IMR-90 (cell line): ENCODE measurements around the gene PLCD1. TPM values are rescaled to one million over a fixed set of nuclear protein-coding genes. Genes with fewer than 3 reads are reported as not detected.

ENCODE experiments used
- ATAC-seq: fragments of 200-7000 bp; cut with Tn5 transposase; 2 replicates; pipeline ENCODE4 v1.9.1; 2020; ENCODE audit warnings: low read depth, mild to moderate bottlenecking, moderate library complexity
- BruUV-seq: library from RNA; stranded (reverse); fragments of 400-500 nt; replicated peaks from 2 replicates; lab custom pipeline; 2021; lab: Mats Ljungman, UMichigan
- CTCF ChIA-PET: fragments of 300-600 bp; formaldehyde crosslinking; extraction: SDS; loops from one replicate; lab custom pipeline; 2021; ENCODE audit warnings: antibody characterized with exemption; lab: Yijun Ruan, JAX
- POLR2A ChIA-PET: fragments of 300-600 bp; sonication (Branson Sonifier 250); formaldehyde crosslinking; loops from one replicate; lab custom pipeline; 2022; ENCODE audit warnings: antibody characterized with exemption; ENCODE audit not compliant: unreplicated experiment; lab: Charles Lee
- DNase-seq: peaks from one replicate; pipeline ENCODE4 v3.0.0; 2013
- H2AFZ ChIP-seq: replicated peaks from 2 replicates; pipeline ENCODE3; 2013; ENCODE audit warnings: low read length, mild to moderate bottlenecking; ENCODE audit not compliant: poor library complexity
- H2AK5ac ChIP-seq: 2 replicates; pipeline ENCODE4 v1.6.1; 2013; ENCODE audit warnings: low read depth, low read length, inconsistent platforms
- H2AK9ac ChIP-seq: replicated peaks from 2 replicates; pipeline ENCODE3; 2013; ENCODE audit warnings: mild to moderate bottlenecking, low read depth, low read length, moderate library complexity; ENCODE audit not compliant: poor library complexity
- H2BK120ac ChIP-seq: 2 replicates; pipeline ENCODE4 v1.6.1; 2013; ENCODE audit warnings: low read depth, low read length, inconsistent platforms
- H2BK15ac ChIP-seq: 3 replicates; pipeline ENCODE4 v1.6.1; 2013; ENCODE audit warnings: low read depth, low read length, inconsistent platforms
- H2BK20ac ChIP-seq: 2 replicates; pipeline ENCODE4 v1.6.1; 2013; ENCODE audit warnings: low read depth, mild to moderate bottlenecking, inconsistent platforms, low read length, moderate library complexity
- H2BK5ac ChIP-seq: 2 replicates; pipeline ENCODE4 v1.6.1; 2013; ENCODE audit warnings: mild to moderate bottlenecking, low read depth, low read length, inconsistent platforms; ENCODE audit not compliant: poor library complexity, severe bottlenecking
- H3K14ac ChIP-seq: replicated peaks from 2 replicates; pipeline ENCODE4 v1.6.1; 2013; ENCODE audit warnings: low read depth, low read length, inconsistent platforms
- H3K18ac ChIP-seq: 2 replicates; pipeline ENCODE4 v1.6.1; 2013; ENCODE audit warnings: low read depth, low read length, control low read depth
- H3K23ac ChIP-seq: 2 replicates; pipeline ENCODE4 v1.6.1; 2013; ENCODE audit warnings: low read depth, low read length, inconsistent platforms
- H3K27ac ChIP-seq: 2 replicates; pipeline ENCODE4 v1.5.1; 2013; ENCODE audit warnings: mild to moderate bottlenecking, control low read depth, low read length; ENCODE audit not compliant: insufficient read depth
- H3K27me3 ChIP-seq: 2 replicates; pipeline ENCODE4 v1.6.1; 2013; ENCODE audit warnings: low read length; ENCODE audit not compliant: control insufficient read depth, insufficient read depth
- H3K36me3 ChIP-seq: 2 replicates; pipeline ENCODE4 v1.6.1; 2013; ENCODE audit warnings: low read length, mixed read lengths; ENCODE audit not compliant: control insufficient read depth, insufficient read depth
- H3K4ac ChIP-seq: 2 replicates; pipeline ENCODE4 v1.6.1; 2013; ENCODE audit warnings: low read depth, low read length, inconsistent platforms
- H3K4me1 ChIP-seq: 2 replicates; pipeline ENCODE4 v1.6.1; 2013; ENCODE audit warnings: low read length, mixed read lengths; ENCODE audit not compliant: control insufficient read depth, insufficient read depth
- H3K4me2 ChIP-seq: 2 replicates; pipeline ENCODE4 v1.6.1; 2013; ENCODE audit warnings: low read depth, mild to moderate bottlenecking, control low read depth, low read length, moderate library complexity
- H3K4me3 ChIP-seq: 2 replicates; pipeline ENCODE4 v1.5.1; 2013; ENCODE audit warnings: low read depth, mild to moderate bottlenecking, control low read depth, low read length, moderate library complexity; ENCODE audit not compliant: insufficient read depth
- H3K56ac ChIP-seq: 2 replicates; pipeline ENCODE4 v1.6.1; 2013; ENCODE audit warnings: low read length, inconsistent platforms; ENCODE audit not compliant: insufficient read depth; ENCODE audit errors: extremely low read depth
- H3K79me1 ChIP-seq, 2 experiments: 2 replicates each; pipeline ENCODE4 v1.6.1; 2013; ENCODE audit warnings: low read length in 2 of 2, inconsistent platforms in 1 of 2, low read depth in 1 of 2
- H3K9ac ChIP-seq: 2 replicates; pipeline ENCODE4 v1.6.1; 2013; ENCODE audit warnings: low read depth, low read length, control low read depth
- H3K9me1 ChIP-seq: 2 replicates; pipeline ENCODE4 v1.6.1; 2013; ENCODE audit warnings: low read length, inconsistent platforms; ENCODE audit not compliant: insufficient read depth
- H3K9me3 ChIP-seq: 2 replicates; pipeline ENCODE4 v1.6.1; 2013; ENCODE audit warnings: low read length; ENCODE audit not compliant: control insufficient read depth, insufficient read depth
- H4K20me1 ChIP-seq: 2 replicates; pipeline ENCODE4 v1.6.1; 2013; ENCODE audit warnings: low read length, inconsistent platforms; ENCODE audit not compliant: insufficient read depth
- H4K5ac ChIP-seq: 2 replicates; pipeline ENCODE4 v1.6.1; 2013; ENCODE audit warnings: mild to moderate bottlenecking, low read depth, low read length, control low read depth
- H4K8ac ChIP-seq, 2 experiments: 2 replicates each; pipeline ENCODE4 v1.6.1; 2013; ENCODE audit warnings: low read depth in 2 of 2, low read length in 2 of 2, control low read depth in 1 of 2, inconsistent platforms in 1 of 2
- H4K91ac ChIP-seq: 2 replicates; pipeline ENCODE4 v1.6.1; 2013; ENCODE audit warnings: low read depth, low read length, inconsistent platforms; ENCODE audit not compliant: insufficient read depth
- BHLHE40 ChIP-seq: fragments of 150-350 bp; IDR thresholded peaks from 2 replicates; pipeline ENCODE4 v1.6.1; 2016; ENCODE audit warnings: mild to moderate bottlenecking, low read depth, low read length
- CHD1 ChIP-seq: IDR thresholded peaks from 2 replicates; pipeline ENCODE4 v1.6.1; 2012; ENCODE audit warnings: low read depth, low read length, improper control_type of control experiment
- FOS ChIP-seq: fragments of 150-350 bp; IDR thresholded peaks from 2 replicates; pipeline ENCODE4 v1.6.1; 2016; ENCODE audit warnings: low read depth, low read length
- MAFK ChIP-seq: IDR thresholded peaks from 2 replicates; pipeline ENCODE4 v1.6.1; 2012; ENCODE audit warnings: low read depth, low read length, improper control_type of control experiment
- MAZ ChIP-seq: IDR thresholded peaks from 2 replicates; pipeline ENCODE4 v1.6.1; 2012; ENCODE audit warnings: low read depth, mild to moderate bottlenecking, low read length, improper control_type of control experiment, moderate library complexity, borderline replicate concordance
- NFE2L2 ChIP-seq: fragments of 150-350 bp; IDR thresholded peaks from 2 replicates; pipeline ENCODE4 v1.6.1; 2016; ENCODE audit warnings: low read depth, mild to moderate bottlenecking, low read length
- POLR2A ChIP-seq: IDR thresholded peaks from 2 replicates; pipeline ENCODE4 v1.6.1; 2012; ENCODE audit warnings: mild to moderate bottlenecking, low read depth, low read length
- RAD21 ChIP-seq: IDR thresholded peaks from 2 replicates; pipeline ENCODE4 v1.6.1; 2012; ENCODE audit warnings: low read length, improper control_type of control experiment
- RCOR1 ChIP-seq: IDR thresholded peaks from 2 replicates; pipeline ENCODE4 v1.6.1; 2012; ENCODE audit warnings: mild to moderate bottlenecking, low read length, improper control_type of control experiment; ENCODE audit not compliant: insufficient replicate concordance
- WGBS, 2 experiments: methylation state at CpG; one replicate each; pipeline versions ENCODE4 v1.1.5 to v1.1.7; 2013; ENCODE audit warnings: missing lambda C conversion rate in 2 of 2; ENCODE audit not compliant: insufficient read length in 1 of 2; ENCODE audit errors: extremely low coverage in 2 of 2; 5-methylcytosine and 5-hydroxymethylcytosine counted together
- dilution Hi-C: fragments of 300-500 bp; cut with HindIII; formaldehyde crosslinking; loops from one replicate; pipeline ENCODE4 v1.14.3; 2018; ENCODE audit warnings: low sequenced_read_pairs; ENCODE audit not compliant: unreplicated experiment
- in situ Hi-C: fragments of 300-500 bp; cut with MboI; formaldehyde crosslinking; loops from 3 replicates; pipeline ENCODE4 v1.14.3; 2019; ENCODE audit warnings: low sequenced_read_pairs, inconsistent platforms, mixed read lengths
- intact Hi-C: fragments of 100-400 bp; cut with micrococcal nuclease; formaldehyde crosslinking; loops from 2 replicates; pipeline ENCODE4 v1.10.0; 2022
- polyA plus RNA-seq, 3 experiments: library from polyadenylated mRNA; depleted of rRNA; stranded (reverse); fragments of >200 nt; gene quantifications; 2 replicates each; pipeline ENCODE4 v1.2.3, GENCODE V29; 2012; ENCODE audit warnings: low replicate concordance in 1 of 3
- total RNA-seq: library from RNA; depleted of rRNA; stranded (reverse); fragments of >200 nt; gene quantifications from 2 replicates; pipeline ENCODE4 v1.2.3, GENCODE V29; 2012
- TF ChIP-seq, protein P1 (sequence below): fragments of 150-350 bp; IDR thresholded peaks from 2 replicates; pipeline ENCODE4 v1.6.1; 2016; ENCODE audit warnings: low read depth, mild to moderate bottlenecking, low read length, moderate library complexity, borderline replicate concordance
- TF ChIP-seq, protein P2 (sequence below): fragments of 150-350 bp; IDR thresholded peaks from 2 replicates; pipeline ENCODE4 v1.6.1; 2017; ENCODE audit warnings: mild to moderate bottlenecking, antibody characterized with exemption, low read length, low read depth

The PLCD1 gene
- total and polyA plus RNA-seq, 2 of the 4 experiments (the other 2 are of a cell fraction) = 14.9 to 16.3 TPM

DNA sequence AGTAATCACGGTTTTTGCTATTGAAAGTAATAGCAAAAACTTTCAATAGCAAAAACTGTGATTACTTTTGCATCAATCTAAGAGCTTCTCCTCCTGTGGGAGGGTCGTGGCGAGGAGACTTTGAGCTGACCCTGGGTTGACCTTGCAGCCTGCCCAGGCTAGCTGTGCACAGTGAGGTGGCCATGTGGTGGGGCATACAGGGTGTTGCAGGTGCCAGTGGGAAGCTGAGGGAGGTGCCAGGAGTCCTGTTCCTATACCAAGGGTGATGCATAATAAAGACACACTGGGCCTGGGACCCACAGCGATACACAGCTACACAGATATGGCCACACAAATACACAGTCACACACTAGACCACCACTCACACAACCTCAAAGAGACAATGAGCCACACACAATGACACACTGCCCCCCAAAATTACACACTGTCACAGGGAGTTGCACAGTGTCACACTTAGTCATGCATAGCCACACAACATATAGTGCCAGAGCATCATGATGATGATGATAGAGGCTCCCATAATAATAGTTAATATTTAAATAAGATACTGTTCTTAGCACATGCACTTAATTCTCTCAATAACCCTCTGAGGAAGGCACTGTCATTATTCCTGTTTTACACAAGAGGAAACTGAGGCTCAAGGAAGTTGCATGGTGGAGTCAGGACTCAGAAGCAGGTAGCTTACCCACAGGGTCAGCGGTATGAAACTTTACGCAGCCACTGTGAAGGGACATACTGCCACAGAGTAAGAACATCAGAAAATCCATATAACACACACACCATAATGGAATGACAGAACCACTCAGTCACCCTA is 6.3 kb downstream of the PLCD1 start (continued):
- TF ChIP-seq BHLHE40 (no peak), RAD21 (no peak)

DNA sequence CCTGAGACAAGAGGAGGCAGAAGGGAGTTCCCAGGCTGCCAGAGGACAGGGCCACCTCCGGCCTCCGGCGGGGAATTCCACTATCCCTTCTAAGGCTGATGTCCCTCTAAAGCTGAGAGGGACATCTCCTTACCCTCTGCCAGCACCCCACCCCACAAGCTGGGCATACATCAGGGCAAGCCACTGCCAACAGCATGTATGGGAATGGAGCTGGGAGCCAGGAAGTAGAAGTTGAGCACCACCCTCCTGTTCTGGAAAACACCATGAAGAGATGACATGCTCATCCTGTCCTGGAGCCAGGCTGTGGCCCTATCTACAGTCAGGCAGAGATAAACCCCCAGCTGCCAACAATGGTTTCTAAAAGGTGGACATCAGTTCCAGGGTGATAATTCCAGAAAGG is 7.1 kb downstream of the PLCD1 start:
- no CpG with 5 or more reads among the region's 3 CpGs for WGBS, 2 experiments
- Histone ChIP-seq H3K36me3 (peaks cover 10% of the 10 kb centered on the region; the same call in 1 of the 2 replicates), H3K4me3 (no peak overlapping the region), H2AK5ac (no peak overlapping the region), H3K27ac (no peak overlapping the region), H2BK15ac (no peak overlapping the region), H2AFZ (no peak overlapping the region), H3K9ac (no peak overlapping the region), H3K14ac (no peak overlapping the region), H3K27me3 (no peaks in the 10 kb centered on the region), H3K9me3 (no peaks in the 10 kb centered on the region), H2BK20ac (no peak overlapping the region), H4K5ac (no peak overlapping the region), H2BK120ac (no peak overlapping the region), H4K91ac (no peak overlapping the region), H3K4ac (no peak overlapping the region; the same call in 1 of the 2 replicates), H4K20me1 (no peaks in the 10 kb centered on the region; the same call in none of the 2 replicates), H2AK9ac (no peak overlapping the region), H3K56ac (no peak overlapping the region), H3K79me1 (peaks cover 0 to 25% of the 10 kb centered on the region in 2 experiments; a peak in 3 of 4 replicates), H3K23ac (no peak overlapping the region), H3K18ac (no peak overlapping the region), H3K4me2 (no peak overlapping the region), H4K8ac (no peak overlapping the region), H3K9me1 (peaks cover 18% of the 10 kb centered on the region), H3K4me1 (peaks cover 2% of the 10 kb centered on the region; the same call in 1 of the 2 replicates), H2BK5ac (no peak overlapping the region)
- DNase-seq (no peak), ATAC-seq (no peak)
- TF ChIP-seq POLR2A (no peak), BHLHE40 (no peak), CHD1 (no peak), MAZ (no peak), FOS (no peak), NFE2L2 (no peak), MAFK (no peak), RCOR1 (no peak)
- TF ChIP-seq, protein P1, sequence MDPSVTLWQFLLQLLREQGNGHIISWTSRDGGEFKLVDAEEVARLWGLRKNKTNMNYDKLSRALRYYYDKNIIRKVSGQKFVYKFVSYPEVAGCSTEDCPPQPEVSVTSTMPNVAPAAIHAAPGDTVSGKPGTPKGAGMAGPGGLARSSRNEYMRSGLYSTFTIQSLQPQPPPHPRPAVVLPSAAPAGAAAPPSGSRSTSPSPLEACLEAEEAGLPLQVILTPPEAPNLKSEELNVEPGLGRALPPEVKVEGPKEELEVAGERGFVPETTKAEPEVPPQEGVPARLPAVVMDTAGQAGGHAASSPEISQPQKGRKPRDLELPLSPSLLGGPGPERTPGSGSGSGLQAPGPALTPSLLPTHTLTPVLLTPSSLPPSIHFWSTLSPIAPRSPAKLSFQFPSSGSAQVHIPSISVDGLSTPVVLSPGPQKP = no peak
- TF ChIP-seq, protein P2, sequence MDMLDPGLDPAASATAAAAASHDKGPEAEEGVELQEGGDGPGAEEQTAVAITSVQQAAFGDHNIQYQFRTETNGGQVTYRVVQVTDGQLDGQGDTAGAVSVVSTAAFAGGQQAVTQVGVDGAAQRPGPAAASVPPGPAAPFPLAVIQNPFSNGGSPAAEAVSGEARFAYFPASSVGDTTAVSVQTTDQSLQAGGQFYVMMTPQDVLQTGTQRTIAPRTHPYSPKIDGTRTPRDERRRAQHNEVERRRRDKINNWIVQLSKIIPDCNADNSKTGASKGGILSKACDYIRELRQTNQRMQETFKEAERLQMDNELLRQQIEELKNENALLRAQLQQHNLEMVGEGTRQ = no peak
- dilution Hi-C loops (no loop called here), in situ Hi-C loops (no loop called here), intact Hi-C loops (no loop called here)
- BruUV-seq = no TSS peak
- ChIA-PET CTCF (no interaction called here), POLR2A (no interaction called here)
